ENCODE measurements around the gene USP1. TPM values are rescaled to one million over a fixed set of nuclear protein-coding genes. Genes with fewer than 3 reads are reported as not detected.

Gene USP1
- total and polyA plus RNA-seq, 2 of the 4 experiments (the other 2 are of a cell fraction): 7.5 to 9.7 TPM

- H3K27me3 ChIP-seq (ENCODE audit: control insufficient read depth, insufficient read depth, low read length): no peaks in the 10 kb centered on the region
- WGBS, 2 experiments (ENCODE audit: extremely low coverage in 2 of 2, insufficient read length in 1 of 2): no CpG with 5 or more reads among the region's 3 CpGs
Observed at GRCh38 chr1:62476525-62477219, 39.8 kb downstream of the USP1 start.

More at GRCh38 chr1:62476525-62477219, 39.8 kb downstream of the USP1 start:
- CTCF ChIA-PET: no interaction called here
- DNase-seq (no peak), ATAC-seq (ENCODE audit: low read depth) (no peak)
- Histone ChIP-seq H2AK9ac (replicated peaks; ENCODE audit: low read depth, low read length, poor library complexity) (no peak overlapping the region), H3K4me2 (ENCODE audit: low read depth, low read length) (no peak overlapping the region), H3K14ac (replicated peaks; ENCODE audit: low read depth, low read length) (no peak overlapping the region), H2AFZ (replicated peaks; ENCODE audit: low read length, poor library complexity) (no peak overlapping the region), H2BK120ac (ENCODE audit: low read depth, low read length) (no peak overlapping the region), H3K27ac (ENCODE audit: insufficient read depth, low read length) (no peak overlapping the region), H3K23ac (ENCODE audit: low read depth, low read length) (no peak overlapping the region), H3K9ac (ENCODE audit: low read depth, low read length) (no peak overlapping the region), H4K5ac (ENCODE audit: low read depth, low read length) (no peak overlapping the region), H2BK20ac (ENCODE audit: low read depth, low read length) (no peak overlapping the region), H2BK5ac (ENCODE audit: low read depth, low read length, poor library complexity, severe bottlenecking) (no peak overlapping the region), H4K8ac (ENCODE audit: low read depth in 2 of 2, low read length in 2 of 2) (no peak overlapping the region), H3K56ac (ENCODE audit: extremely low read depth, insufficient read depth, low read length) (no peak overlapping the region), H3K9me3 (ENCODE audit: control insufficient read depth, insufficient read depth, low read length) (no peaks in the 10 kb centered on the region), H3K36me3 (ENCODE audit: control insufficient read depth, insufficient read depth, low read length) (peaks cover 19% of the 10 kb centered on the region), H2AK5ac (ENCODE audit: low read depth, low read length) (no peak overlapping the region), H3K9me1 (ENCODE audit: insufficient read depth, low read length) (no peaks in the 10 kb centered on the region), H3K4me3 (ENCODE audit: insufficient read depth, low read depth, low read length) (no peak overlapping the region), H3K79me1 (ENCODE audit: low read depth in 1 of 2, low read length in 2 of 2) (no peaks in the 10 kb centered on the region), H4K20me1 (ENCODE audit: insufficient read depth, low read length) (no peaks in the 10 kb centered on the region), H4K91ac (ENCODE audit: insufficient read depth, low read depth, low read length) (no peak overlapping the region), H3K4me1 (ENCODE audit: control insufficient read depth, insufficient read depth, low read length) (no peaks in the 10 kb centered on the region), H2BK15ac (ENCODE audit: low read depth, low read length) (no peak overlapping the region), H3K4ac (ENCODE audit: low read depth, low read length) (no peak overlapping the region), H3K18ac (ENCODE audit: low read depth, low read length) (no peak overlapping the region)
- dilution Hi-C loops (cut with HindIII; ENCODE audit: low sequenced_read_pairs, unreplicated experiment) (no loop called here), in situ Hi-C loops (cut with MboI; ENCODE audit: low sequenced_read_pairs) (no loop called here), intact Hi-C loops (cut with micrococcal nuclease) (no loop called here)
- no TSS peak for BruUV-seq (replicated peaks)
- POLR2A ChIA-PET (ENCODE audit: unreplicated experiment): no interaction called here
- no peak for TF ChIP-seq CEBPB (IDR thresholded peaks at IDR 0.05; ENCODE audit: low read depth, low read length)
- TF ChIP-seq RAD21 (IDR thresholded peaks at IDR 0.05; ENCODE audit: low read length): no peak
- TF ChIP-seq RFX5 (IDR thresholded peaks at IDR 0.05; ENCODE audit: low read depth, low read length): no peak
- no peak for TF ChIP-seq MAFK (IDR thresholded peaks at IDR 0.05; ENCODE audit: low read depth, low read length)
- TF ChIP-seq BHLHE40 (IDR thresholded peaks at IDR 0.05; ENCODE audit: low read depth, low read length): no peak

All from IMR-90 (cell line).